ENCODE results near the gene TPST1. TPM values are rescaled to one million over a fixed set of nuclear protein-coding genes. Genes with fewer than 3 reads are reported as not detected.
A peak's percentile ranks its signal among the peaks of the same experiment; 100 is the strongest.

TPST1 gene
- total RNA-seq, 1 donor from 2014 or later, result 21.9 TPM

DNA sequence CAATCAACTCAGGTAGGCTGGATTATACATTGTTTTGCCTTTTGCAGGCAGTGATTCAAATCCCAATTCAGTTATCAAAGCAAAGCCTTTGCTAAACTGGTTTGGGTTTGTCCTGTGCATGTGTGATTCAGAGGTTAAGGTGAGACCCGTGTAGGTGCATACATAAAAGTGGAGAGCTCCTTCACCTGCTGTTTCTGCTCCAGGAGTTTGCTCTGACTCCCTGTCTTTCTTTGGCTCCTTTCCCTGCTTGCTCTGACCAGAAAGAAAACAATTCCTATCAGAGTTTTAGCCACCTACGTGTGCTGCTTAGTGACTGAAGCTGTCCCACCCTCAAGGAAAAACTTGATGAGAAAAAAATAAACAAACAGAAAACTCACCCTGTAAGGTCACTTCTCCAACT, 101.1 kb downstream of the TPST1 start:
- H3K4me1 Mint-ChIP-seq, result peaks cover 19% of the 10 kb centered on the region
- H3K27me3 Mint-ChIP-seq (ENCODE audit: low read depth), result no peaks in the 10 kb centered on the region
- no peak overlapping the region for H3K4me3 Mint-ChIP-seq
- H3K27ac Mint-ChIP-seq (ENCODE audit: unreplicated experiment), result no peak overlapping the region
- no peaks in the 10 kb centered on the region for H3K9me3 Mint-ChIP-seq
- no peak for DNase-seq (ENCODE audit: low read depth, low spot score)
- TF ChIP-seq, protein P1, sequence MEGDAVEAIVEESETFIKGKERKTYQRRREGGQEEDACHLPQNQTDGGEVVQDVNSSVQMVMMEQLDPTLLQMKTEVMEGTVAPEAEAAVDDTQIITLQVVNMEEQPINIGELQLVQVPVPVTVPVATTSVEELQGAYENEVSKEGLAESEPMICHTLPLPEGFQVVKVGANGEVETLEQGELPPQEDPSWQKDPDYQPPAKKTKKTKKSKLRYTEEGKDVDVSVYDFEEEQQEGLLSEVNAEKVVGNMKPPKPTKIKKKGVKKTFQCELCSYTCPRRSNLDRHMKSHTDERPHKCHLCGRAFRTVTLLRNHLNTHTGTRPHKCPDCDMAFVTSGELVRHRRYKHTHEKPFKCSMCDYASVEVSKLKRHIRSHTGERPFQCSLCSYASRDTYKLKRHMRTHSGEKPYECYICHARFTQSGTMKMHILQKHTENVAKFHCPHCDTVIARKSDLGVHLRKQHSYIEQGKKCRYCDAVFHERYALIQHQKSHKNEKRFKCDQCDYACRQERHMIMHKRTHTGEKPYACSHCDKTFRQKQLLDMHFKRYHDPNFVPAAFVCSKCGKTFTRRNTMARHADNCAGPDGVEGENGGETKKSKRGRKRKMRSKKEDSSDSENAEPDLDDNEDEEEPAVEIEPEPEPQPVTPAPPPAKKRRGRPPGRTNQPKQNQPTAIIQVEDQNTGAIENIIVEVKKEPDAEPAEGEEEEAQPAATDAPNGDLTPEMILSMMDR (conservative IDR thresholded peaks at IDR 0.05), result no peak
- no peaks in the 10 kb centered on the region for H3K36me3 Mint-ChIP-seq (ENCODE audit: low read depth)

DNA sequence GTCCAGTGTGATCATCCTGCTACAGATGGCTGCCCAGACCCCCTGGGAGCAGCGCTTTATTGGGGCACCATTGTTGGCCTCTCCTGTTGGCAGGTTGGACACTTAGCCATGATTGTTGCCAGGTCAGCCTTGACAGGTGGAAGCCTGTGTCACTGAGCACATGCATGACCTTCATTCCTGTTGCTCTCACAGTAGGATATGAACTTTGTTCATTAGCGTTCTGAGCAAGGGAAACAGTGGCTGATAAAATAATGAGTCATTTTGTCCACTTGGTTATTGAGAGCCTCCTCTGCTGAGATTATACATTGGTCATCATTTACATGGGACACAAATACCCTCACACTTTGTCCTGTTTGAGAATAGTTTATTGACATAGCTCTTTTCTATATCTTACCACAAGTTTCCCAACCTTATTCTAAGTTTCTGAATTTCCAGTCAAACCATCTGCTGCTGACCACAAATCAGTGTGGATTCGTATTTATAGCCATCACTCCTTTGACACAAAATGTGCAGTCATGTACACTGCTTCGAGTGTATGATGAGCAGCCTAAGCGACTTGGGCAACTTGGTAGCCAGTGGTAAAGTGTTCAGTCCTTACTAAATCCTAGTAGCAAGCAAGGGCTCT, 102.6 kb downstream of the TPST1 start:
- TF ChIP-seq, protein P1 (conservative IDR thresholded peaks at IDR 0.05), result no peak
- H3K36me3 Mint-ChIP-seq (ENCODE audit: low read depth), result no peaks in the 10 kb centered on the region
- H3K27me3 Mint-ChIP-seq (ENCODE audit: low read depth), result no peaks in the 10 kb centered on the region
- H3K4me3 Mint-ChIP-seq, result no peak overlapping the region
- no peaks in the 10 kb centered on the region for H3K9me3 Mint-ChIP-seq
- H3K27ac Mint-ChIP-seq (ENCODE audit: unreplicated experiment), result no peak overlapping the region
- no peak for DNase-seq (ENCODE audit: low read depth, low spot score)
- peaks cover 17% of the 10 kb centered on the region for H3K4me1 Mint-ChIP-seq

DNA sequence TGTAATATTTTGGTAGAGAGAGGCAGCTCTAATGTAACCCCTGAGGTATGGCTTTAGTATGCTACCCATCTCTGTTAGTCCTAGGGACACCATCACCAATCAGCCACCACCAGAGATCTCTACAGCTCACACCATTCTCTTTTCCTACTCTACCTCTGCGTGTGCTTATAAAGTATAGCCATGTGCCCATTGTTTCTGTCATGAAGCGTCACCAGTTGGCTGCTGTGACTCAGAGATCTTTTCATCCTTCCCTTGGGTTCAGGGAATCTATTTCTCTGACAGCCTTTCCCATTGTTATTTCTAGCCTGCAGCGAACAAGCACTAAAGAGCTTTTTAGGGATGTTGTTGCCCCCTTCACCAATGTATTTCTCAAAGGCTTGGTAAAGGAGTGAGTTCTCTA, 103.3 kb downstream of the TPST1 start:
- peaks cover 13% of the 10 kb centered on the region for H3K4me1 Mint-ChIP-seq
- no peaks in the 10 kb centered on the region for H3K27me3 Mint-ChIP-seq (ENCODE audit: low read depth)
- DNase-seq (ENCODE audit: low read depth, low spot score), result no peak
- H3K27ac Mint-ChIP-seq (ENCODE audit: unreplicated experiment), result no peak overlapping the region
- H3K4me3 Mint-ChIP-seq, result no peak overlapping the region
- no peaks in the 10 kb centered on the region for H3K36me3 Mint-ChIP-seq (ENCODE audit: low read depth)
- TF ChIP-seq, protein P1 (conservative IDR thresholded peaks at IDR 0.05), result no peak
- no peaks in the 10 kb centered on the region for H3K9me3 Mint-ChIP-seq

DNA sequence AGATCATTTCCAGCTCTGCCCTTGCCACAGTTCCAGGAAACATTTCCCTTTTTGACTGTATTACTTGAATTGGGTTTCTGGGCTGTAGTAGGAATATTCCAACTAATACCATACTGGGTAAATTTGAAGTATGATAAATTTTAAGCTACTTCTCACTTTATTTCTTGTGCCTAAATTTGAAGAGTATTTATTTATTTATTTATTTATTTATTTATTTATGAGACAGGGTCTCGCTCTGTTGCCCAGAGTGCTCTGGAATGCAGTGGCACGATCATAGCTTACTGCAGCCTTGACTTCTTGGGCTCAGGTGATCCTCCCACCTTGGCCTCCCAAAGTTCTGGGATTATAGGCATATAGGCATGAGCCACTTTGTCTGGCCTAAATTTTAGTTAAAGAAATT, 105.5 kb downstream of the TPST1 start:
- Mint-ChIP-seq H3K27me3 (ENCODE audit: low read depth) (no peaks in the 10 kb centered on the region), H3K9me3 (no peaks in the 10 kb centered on the region), H3K36me3 (ENCODE audit: low read depth) (no peaks in the 10 kb centered on the region), H3K4me3 (no peak overlapping the region), H3K27ac (ENCODE audit: unreplicated experiment) (no peak overlapping the region), H3K4me1 (peaks cover 18% of the 10 kb centered on the region)
- TF ChIP-seq, protein P1 (conservative IDR thresholded peaks at IDR 0.05), result no peak
- no peak for DNase-seq (ENCODE audit: low read depth, low spot score)

DNA sequence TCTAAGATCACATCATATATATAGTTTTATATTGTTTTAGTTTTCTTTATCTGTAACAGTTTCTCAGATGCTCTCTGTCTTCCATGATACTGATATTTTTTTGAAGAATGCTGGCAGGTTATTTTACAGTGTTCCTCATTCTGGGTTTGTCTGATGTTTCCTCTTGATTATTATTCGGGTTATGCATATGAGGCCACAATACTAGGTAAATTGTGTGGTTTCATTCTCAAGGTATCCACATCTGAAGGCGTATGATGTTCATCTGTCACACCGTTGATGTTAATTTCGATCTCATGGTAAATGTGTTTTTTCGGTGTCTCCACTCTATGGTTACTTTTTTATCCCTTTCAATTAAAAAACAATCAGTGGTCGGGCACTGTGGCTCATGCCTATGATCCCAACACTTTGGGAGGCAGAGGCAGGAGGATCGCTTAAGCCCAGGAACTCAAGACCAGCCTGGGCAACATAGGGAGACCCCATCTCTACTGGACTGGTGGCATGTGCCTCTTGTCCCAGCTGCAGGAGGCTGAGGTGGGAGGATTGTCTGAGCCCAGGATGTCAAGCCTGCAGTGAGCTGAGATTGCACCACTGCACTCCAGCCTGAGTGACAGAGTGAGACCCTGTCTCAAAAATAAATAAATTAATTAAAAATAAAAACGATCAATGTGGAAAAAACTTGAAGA, 108.9 kb downstream of the TPST1 start:
- H3K9me3 Mint-ChIP-seq, result no peaks in the 10 kb centered on the region
- H3K27me3 Mint-ChIP-seq (ENCODE audit: low read depth), result no peaks in the 10 kb centered on the region
- H3K4me1 Mint-ChIP-seq, result peaks cover 8% of the 10 kb centered on the region
- no peak for DNase-seq (ENCODE audit: low read depth, low spot score)
- H3K36me3 Mint-ChIP-seq (ENCODE audit: low read depth), result no peaks in the 10 kb centered on the region
- H3K27ac Mint-ChIP-seq (ENCODE audit: unreplicated experiment), result peak overlapping the region; percentile 87
- TF ChIP-seq, protein P1 (conservative IDR thresholded peaks at IDR 0.05), result no peak
- no peak overlapping the region for H3K4me3 Mint-ChIP-seq

Measured in neural crest cell (in vitro differentiated cells).